Ovary (tissue), 3 donors: ENCODE measurements around the gene CFAP97D2.

Experiments used
- EP300 ChIP-seq: sonication (generic); formaldehyde crosslinking; IDR thresholded peaks from one replicate; pipeline ENCODE4 v1.6.1; 2017; ENCODE audit warnings: antibody characterized with exemption
- POLR2A ChIP-seq: fragments of 450-650 bp; IDR thresholded peaks from one replicate; pipeline ENCODE4 v1.6.1; 2017; ENCODE audit warnings: antibody characterized with exemption, mild to moderate bottlenecking, moderate library complexity
- TF ChIP-seq, protein P1 (sequence below), 3 donors: fragments of 450-650 bp in 2 of 3; fragments of 200-600 bp in 1 of 3; IDR thresholded peaks; one replicate each; pipeline versions ENCODE4 v1.5.1 to v1.8.0; 2016 to 2022; ENCODE audit warnings: antibody characterized with exemption in 3 of 3, mild to moderate bottlenecking in 1 of 3
- donor health status: DM: no; HTN: no; CAD: no.

DNA sequence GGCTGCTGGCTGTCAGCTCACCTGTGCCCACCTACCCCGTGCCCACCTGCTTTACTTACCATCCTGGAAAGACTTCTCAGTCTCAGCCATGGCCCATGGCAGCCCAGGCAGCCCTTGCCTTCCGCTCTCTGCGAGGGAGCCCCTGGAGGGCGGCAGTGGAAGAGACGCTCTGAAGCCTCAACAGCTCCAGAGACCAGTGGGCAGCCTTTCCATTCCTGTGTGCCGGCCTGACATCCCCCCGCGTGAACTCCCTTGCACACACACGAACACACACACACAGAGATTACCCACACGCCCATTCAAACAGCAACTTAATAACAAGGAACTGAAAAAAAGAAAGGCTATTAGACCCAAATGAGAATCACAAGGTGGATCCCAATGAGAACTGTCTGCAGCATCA is 32.4 kb upstream of the CFAP97D2 start:
- TF ChIP-seq, protein P1, sequence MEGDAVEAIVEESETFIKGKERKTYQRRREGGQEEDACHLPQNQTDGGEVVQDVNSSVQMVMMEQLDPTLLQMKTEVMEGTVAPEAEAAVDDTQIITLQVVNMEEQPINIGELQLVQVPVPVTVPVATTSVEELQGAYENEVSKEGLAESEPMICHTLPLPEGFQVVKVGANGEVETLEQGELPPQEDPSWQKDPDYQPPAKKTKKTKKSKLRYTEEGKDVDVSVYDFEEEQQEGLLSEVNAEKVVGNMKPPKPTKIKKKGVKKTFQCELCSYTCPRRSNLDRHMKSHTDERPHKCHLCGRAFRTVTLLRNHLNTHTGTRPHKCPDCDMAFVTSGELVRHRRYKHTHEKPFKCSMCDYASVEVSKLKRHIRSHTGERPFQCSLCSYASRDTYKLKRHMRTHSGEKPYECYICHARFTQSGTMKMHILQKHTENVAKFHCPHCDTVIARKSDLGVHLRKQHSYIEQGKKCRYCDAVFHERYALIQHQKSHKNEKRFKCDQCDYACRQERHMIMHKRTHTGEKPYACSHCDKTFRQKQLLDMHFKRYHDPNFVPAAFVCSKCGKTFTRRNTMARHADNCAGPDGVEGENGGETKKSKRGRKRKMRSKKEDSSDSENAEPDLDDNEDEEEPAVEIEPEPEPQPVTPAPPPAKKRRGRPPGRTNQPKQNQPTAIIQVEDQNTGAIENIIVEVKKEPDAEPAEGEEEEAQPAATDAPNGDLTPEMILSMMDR (IDR thresholded peaks at IDR 0.05): no peak
- TF ChIP-seq POLR2A (no peak), EP300 (no peak)
